GM19238 (cell line): Measurements from ENCODE around the gene MANBA.

Experiments
- DNase-seq: peaks from one replicate; pipeline ENCODE4 v3.0.0; 2011; ENCODE audit warnings: low spot score; ENCODE audit not compliant: insufficient read length

MANBA gene

DNA sequence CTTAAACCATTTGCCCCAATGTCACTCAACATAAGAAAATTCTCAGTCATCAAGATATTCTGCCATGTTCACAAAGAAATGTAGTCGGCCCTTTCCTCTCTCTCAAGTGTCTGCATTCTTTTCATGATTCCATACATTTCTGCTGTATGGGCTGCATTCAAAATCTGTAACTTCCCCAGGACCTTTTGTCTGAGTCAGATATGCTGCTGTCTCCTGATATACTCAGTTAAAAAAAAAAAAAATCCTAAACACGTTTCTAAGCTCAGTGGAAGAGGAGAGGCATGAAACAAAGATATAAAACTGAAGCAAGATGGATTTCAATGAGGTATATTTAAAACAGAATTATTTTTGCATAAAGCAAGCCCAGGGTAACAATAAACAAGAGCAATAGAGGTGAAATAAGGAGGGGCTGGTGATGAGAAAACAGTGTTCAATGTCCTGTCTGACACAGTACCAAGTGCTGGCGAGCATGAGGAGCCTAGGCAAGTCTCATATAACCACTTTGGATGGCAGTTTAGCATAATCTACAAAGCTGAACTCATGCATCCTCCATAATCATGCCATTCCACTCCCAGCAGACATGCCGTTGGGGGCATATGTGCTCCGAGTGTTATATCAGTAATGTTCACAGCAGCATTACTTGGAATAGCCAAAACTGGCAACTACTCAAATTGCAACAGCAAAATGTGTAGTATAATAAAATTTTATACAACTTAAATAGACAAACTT, 76.7 kb downstream of the MANBA start:
- DNase-seq, result no peak

DNA sequence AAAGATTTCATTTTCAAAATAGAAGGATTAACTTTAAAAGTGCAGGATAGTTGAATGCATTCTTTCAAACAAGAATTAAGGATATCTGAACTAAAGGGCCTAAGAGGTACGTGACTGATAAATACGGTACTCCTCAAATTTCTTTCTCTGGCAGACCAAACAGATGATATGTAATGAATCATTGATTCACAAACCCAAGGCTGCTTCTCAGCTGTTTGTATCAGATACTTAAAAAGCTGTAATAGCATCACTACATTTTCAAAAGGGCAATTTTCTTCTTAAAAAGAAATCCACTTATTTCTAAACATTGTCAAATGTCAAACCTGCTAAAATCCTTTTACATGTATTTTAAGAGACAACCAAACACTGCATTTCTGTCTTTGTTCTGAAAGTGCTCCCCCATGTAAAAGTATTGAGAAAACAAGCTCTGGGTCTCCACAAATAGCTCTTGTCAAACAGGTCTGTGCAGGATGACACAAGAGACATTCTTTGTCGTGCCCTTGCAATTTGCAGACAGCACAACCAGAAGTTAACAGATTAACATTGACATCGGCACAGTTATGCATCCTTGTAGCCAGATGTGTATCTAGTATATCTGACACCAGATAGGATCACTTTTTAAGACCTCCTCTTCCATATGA, 82.0 kb downstream of the MANBA start:
- no peak for DNase-seq

DNA sequence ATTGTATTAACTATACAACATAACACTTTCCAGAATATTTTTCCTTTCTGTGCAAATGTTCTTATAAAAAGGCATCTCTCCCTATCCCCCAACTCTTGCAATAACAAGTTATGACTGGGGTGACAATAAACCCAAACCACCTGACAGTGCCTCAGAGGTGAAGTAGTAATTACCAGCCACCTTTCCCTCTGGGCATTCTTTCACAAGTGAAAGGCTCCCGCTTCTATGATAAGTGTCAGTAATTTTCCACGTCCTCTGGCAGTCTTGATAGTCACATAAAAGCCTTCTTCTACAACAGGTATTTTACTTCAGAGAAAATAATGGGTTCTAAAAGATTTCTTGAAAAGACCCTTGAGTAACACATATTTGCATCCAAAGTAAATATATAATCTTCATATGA, 82.7 kb downstream of the MANBA start:
- no peak for DNase-seq

DNA sequence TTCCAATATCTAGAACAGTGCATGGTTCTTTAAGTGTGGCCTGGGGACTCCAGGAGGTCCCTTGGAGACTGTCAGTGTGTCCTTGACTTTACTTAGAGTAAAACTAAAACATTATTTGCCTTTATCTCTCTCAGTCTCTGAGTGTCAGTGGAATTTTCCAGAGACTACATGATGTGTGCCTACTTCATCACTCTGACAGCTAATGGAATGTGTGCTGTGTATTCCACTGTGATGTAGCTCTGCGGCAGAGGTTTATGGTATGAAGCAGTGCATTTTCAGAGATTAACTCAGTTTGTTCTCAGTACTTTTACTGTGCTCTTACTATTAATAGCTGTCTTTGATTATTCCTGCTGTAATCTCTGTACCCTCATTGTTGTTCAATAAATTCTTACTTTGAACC, 85.6 kb downstream of the MANBA start:
- no peak for DNase-seq

DNA sequence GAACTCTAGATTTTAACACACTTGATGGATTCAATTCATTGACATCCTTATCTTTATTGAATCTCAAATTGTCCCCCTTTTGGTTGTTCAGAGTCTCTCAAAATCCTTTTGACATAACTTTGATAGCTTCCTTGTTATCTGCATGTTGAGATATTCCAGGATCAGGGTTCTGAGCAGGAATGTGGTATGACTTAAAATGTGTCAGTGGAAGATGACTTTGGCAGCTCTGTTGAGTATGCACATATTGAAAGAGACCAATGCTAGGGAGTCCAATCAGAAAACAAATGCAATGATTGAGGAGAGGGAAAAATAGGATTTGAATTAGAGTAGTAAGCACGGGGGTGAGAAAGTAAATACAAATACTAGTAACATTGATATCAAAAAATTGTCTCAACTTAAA, 93.8 kb downstream of the MANBA start:
- DNase-seq, result no peak

DNA sequence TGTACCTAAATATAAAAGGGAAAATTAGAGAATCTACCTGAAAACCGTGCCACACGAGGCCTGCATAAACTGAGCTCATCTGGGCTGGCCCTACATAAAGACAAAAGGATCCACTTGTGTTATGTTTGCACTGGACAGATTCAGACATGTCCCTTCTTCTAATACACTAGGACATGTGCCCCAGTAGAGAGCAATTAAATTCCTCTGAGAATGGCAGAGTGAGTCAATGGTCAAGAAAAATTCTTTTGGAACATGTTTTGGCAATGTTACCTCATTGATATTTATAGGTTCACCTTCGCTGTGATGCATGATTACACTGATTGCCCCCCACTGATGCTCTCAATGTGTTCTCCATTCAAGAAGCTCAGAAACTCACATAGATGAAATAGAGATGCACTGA, 95.2 kb downstream of the MANBA start:
- DNase-seq, result no peak

DNA sequence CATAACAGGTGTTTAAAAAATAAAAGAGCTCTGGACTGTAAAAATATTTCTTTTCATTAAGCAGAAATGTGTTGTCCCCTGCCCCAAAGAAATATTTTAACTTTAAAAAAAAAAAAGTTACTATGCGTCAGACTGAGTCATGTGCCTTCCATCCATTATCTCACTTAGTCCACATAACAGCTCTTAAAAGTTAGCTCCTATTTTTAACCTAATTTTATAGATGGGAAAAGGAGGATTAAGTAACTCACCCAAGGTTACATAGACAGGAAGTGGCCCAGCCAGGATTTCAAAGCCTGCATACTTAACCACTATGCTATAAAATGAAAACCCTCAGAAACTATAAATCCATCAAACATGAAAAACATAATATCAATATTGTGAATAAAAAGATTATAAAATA, 97.7 kb downstream of the MANBA start:
- DNase-seq, result no peak

DNA sequence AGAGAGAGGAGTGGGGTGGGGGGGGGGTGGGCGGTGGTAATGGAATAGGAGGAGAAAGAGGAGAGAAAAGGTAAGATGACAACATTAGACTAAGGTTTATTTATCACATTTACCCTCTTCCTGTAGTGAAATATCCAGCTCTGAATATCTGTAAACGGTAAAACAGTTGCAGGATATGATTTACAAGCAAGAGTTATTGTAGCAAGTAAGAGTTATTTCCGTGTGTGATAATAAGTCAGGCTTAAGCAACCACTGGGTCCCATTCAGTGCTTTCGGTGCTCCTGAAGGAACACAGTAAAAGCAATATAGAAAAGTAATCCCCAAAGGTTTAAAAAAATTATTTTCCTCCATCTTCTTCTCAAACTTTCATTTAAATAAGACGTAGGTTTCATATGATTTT, 103.6 kb downstream of the MANBA start:
- no peak for DNase-seq

DNA sequence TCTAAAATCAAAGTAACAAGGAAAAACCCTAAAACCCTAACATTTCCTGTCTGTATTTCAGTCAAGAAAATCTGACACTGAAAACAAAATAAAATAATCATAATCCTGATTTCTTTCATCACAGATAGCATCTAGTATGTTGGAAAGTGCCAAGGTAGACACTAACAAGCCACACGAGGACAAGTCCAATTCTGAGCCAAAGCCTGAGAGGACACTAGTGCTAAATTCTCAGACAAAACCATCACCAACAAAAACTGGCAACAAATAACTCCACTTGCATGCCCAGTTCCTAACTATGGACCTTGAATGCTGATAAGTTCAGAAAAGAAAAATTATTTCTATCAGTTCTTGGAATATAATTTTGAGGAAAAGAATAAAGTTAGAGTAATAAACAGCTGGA, 113.7 kb downstream of the MANBA start:
- no peak for DNase-seq

DNA sequence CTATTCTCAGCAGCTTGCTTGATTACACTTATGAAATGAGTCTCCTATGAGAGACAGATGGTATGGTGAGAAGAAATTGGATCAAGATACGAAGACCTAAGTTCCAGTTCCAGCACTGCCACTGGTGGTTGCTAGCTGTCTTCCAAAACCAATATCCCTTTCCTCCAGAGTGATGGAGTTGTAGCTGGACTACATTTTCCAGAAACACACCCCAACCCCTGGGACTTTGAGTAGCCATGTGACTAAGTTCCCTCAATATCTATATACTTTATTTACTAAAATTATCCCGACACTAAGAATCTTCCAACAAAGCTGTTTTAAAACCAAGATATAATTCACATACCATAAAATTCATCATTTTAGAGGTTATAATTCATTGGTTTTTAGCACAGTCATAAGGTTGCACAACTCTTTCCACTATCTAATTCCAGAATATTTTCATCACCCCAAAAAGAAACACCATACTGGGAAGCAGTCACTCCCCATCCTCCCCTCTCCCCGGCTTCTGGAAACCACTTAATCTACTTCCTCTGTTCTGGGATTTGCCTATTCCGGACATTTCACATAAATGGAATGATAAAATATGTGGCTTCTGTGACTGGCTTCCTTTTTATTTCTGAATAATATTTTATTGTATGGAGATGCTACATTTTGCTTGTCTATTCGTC, 118.0 kb downstream of the MANBA start:
- DNase-seq, result no peak

DNA sequence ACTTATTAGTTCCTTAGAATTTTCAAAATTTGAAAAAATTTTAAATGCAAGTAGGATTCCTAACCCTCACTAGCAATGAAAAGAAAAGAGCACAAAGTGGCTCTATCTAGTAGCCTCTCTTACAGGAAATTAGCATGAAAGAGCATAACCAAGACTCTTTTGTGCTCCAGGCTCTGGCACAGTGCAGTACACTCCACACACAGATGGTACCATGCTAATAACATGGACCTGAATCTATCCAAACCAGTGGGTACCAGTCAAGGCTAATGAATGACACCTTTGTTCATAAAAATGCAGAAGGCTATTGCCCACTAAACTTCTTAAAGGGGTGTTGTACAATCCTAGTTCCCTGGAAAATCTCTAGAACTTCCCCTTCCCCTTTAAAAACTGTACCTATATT, 119.0 kb downstream of the MANBA start:
- no peak for DNase-seq

DNA sequence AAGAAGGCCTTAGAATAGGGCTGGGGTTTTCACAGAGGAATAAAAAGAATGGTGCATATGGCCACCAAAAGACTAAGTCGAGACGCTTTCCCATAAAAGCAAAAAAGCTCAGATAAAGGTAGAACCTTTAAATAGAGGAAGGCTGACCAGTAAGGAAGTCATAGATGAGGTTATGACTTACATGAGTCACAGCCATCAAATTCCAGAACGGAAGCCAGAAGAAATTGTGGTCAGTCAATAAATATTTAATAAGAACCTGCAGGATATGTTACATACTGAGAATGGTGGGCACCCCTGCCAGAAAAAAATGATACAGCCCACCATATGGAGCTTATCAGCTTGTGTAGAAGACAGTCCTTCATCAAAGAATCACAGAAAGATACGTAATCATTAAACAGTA, 120.1 kb downstream of the MANBA start:
- DNase-seq, result no peak

DNA sequence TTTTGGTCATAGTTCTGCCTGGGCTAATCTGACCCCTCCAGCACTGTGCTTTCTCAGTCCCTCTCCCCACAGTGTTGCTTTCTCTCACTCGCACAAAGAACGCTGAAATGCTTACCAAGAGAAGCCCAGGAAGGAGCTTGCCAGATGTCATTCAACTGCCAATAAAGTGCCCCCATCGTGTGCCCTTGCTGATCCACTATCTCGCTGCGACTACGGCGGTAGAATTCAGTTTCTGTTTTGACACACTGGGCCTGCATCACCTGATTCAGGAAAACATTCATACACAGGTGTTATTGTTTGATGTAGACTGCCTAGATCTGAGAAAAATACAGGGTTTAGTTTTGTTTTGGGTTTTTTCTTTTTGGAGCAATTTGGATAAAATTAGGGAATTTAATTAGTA, 121.2 kb downstream of the MANBA start:
- DNase-seq, result no peak

DNA sequence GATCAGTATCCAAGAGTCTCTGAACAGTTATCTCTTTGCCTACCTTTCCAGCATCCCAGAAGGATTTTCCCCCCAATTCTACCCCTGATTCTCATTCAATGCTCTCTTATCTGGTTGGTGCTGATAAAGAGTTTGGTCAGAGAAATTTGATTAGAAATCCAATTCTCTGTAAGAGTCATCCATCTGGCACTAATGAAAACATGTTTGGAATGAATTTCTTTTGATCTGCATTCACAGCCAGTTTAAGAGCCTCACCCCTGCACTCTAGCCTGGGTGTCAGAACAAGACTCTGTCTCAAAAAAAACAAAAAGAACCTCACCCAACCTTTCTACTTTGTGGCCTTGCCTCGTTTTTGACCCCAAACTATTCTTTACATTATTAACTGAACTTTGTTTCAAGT, 122.1 kb downstream of the MANBA start:
- no peak for DNase-seq

DNA sequence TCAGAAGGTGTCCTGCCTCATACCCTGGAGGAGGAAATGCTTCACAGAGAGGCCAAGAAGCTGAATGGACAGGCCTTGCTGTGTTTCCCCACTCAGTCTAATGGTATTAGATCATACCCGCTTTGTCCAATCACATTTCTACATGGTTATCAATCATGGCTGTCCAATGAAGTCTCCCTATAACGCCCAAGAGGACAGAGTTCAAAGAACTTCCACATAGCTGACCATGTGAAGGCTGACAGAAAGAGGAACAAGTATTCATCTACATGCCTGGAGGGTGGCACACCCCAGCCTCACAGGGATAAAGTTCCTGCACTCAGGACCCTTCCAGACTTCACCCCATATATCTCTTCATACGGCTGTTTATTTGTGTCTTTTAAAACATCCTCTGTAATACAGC, 123.4 kb downstream of the MANBA start:
- DNase-seq, result no peak

DNA sequence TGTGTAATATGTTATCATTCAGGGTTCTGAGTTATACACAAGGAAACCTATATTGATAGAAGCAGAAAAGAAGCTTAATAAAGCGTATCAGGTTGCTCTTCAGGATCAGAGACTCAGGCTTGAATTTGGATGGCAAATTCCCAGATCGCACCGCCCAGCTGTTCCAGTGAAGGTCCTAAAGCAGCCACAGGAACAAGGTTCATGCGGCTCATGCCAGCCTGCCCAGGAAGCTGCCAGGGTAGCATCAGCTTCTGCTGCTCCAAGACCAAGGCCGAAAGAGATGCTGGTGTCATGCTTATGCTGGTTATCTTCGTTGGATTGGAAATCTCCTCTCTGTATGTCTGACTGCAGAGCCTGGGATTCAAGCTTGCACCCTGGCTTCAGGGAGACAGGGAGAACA, 127.7 kb downstream of the MANBA start:
- no peak for DNase-seq

DNA sequence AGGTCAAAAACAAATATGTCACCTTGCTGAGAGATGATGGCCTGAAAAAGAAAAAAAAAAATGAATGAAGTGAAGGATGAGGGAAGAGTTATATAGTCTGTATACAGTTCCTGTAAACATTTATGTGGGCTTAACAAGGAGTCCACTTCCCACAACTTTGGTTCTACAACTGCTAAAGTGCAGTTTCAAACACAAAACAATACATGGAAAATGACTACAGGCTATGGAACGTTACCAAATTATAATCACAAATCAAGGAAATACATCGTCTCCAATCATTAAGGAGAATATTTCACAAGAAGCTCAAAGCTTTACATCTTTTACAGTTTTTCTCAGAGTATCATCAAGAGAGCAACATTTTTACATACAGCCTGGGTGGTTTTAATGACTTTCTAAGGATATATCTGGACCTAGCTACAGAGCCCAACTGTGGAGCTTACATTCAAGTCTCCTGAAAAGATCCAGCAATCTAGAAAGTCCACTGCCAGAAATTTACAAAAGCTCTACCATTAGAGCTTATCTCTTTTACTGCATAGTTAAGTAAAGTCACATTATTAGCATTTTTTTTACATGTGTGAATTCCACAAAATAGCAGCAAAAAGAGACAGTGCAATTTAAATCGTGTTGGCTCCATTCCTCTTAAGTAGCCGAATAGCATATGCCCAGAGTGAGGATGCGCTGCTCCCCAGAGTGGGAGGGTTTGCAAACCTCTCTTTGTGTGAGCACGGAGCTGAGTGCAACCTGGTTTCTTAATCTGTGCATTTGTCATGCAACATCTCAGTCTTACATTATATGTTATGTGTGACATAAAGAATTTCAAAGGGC, 128.3 kb downstream of the MANBA start:
- no peak for DNase-seq

DNA sequence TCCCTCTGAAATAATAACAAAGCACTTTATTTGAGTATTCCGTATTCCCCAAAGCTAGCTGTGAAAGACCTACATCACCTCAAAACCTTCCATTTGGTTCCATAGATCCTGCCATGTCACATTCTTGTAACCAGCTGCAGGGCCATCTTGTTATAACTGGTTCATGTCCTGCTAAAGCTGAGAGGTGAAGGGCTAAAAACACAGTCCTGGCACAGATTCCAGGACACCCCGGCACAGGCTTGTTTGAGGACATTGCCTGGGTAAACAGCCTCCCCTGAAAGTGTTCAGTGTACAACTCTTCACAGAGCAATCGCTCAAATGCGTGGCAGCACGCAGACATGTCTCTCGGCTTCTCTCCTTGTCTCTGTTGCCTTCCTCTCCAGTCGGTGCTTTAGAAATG, 129.2 kb downstream of the MANBA start:
- no peak for DNase-seq

DNA sequence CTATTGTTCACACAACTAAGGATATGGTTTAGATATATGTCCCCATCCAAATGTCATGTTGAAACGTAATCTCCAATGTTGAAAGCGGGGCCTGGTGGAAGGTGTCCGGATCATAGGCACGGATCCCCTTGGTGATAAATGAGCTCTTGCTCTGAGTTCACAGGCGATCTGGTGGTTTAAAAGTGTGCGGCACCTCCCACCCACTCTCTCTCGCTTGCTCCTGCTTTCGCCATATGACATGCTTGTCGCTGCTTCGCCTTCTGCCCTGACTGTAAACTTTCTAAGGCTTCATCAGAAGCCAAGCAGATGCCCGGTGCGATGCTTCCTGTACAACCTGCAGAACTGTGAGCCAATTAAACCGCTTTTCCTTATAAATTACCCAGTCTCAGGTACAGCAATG, 131.1 kb downstream of the MANBA start:
- DNase-seq, result no peak

DNA sequence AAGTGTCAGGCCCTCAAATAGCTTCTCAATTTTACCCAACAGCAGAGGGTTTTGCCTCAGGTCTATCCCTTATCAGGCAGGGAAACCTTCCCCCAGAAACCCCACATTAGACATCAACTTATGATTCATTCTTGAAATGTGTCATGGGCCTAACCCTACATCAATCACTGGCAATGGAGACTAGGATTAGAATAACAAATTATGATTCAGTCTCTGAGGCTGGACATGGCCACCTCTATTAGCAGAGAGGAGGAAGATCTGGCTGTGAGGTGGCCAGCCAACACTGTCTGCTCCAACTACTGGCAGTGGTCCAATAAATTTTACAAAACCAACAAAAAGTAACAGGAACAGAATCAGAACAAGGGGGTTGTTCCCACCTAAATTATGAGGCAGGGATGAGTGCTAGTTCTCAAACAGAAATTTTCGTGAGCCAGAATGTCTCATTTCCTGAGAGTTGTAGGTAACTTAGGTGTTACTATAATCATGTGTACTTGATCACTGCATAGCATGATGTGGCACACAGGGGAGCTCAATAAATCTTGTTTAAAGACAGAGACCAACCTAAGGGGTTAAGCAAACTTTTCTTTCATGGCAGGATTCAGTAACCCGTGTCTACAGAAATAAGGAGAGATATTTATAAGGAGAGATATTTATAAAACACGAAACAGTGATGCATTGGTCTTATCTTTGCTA, 132.8 kb downstream of the MANBA start:
- no peak for DNase-seq

DNA sequence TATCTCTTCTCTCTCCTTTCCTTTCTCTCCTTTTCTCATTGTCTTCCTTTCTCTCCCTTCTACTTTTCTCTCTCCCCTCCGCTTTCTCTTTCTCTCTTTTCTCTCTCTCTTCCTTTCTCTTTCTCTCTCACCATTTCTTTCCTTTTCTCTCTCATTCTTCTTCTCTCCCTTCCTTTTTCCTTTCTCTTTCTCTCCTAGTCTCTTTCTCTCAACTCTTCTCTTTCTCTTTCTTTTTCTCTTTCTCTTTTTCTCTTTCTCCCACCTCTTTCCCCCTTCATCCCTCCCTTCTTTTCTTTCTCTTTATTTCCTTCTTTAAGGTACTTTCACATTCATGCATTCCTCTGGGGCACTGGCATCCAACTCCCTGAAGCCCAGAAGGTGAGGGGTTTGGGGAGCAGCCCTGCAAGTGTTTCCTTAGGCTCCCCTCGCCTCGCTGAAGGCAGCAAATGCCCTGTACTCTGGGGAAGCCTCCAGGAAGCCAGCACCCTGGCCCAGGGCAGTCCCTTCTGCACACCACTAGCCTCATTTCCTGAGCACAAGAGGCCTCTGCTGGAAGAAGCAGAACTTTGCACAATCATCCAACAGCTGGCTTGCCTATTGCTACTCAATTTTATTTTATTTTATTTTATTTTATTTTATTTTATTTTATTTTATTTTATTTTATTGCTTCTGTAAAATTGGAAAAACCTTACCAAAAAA, 135.4 kb downstream of the MANBA start:
- DNase-seq, result peak; percentile 55
